Stimulated activated CD4-positive, alpha-beta T cell treated with anti-CD3 and anti-CD28 coated beads, TNF-alpha, amount 100 ng/mL, for 48 hours (primary cell): Measurements from ENCODE around the gene TSEN2.

ENCODE experiments used
- DNase-seq, 3 donors: peaks; one replicate each; pipeline ENCODE4 v3.0.0-alpha.2; 2020; ENCODE audit warnings: low read depth in 3 of 3

Gene TSEN2

DNA sequence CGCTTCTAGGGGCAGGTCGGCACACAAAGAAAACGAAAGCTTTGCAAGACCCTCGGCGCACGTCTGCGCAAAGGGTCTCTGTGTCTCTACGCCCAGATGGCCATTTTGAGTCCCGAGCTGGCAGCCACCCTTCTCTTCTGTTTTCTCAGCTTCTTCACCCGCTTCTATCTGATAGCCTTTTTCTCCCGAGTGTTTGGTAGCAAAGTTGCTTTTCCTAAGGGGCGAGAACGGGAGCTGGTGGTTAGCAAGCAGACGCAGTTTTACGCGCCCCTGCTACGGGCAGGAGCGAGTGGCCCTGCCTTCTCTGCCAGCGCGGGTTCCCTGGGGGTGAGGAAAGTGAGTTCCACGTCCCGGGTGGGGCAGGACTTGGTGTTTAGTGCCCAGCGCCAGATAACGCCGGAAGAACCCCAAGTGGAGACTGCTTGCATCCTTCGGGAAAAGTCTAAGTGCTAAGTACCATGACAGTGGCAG is 69.7 kb downstream of the TSEN2 start:
- no peak for DNase-seq

DNA sequence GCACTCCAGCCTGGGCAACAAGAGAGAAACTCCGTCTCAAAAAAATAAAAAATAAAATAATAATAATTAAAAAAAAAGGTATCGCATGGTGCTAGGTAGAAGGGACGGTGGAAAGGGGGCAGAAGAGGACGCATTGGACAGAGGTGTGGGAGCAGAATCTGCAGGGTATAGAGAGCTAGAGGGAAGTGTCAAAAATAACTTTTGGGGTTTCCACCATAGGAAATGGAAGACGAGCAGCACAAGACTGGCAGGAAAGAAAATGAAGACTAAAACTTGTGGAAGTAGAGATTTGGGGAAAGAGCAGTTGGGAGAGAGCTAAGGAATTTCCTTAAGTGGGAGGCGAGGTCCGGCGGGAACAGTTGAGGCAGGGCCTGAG is 72.0 kb downstream of the TSEN2 start:
- DNase-seq = no peak

DNA sequence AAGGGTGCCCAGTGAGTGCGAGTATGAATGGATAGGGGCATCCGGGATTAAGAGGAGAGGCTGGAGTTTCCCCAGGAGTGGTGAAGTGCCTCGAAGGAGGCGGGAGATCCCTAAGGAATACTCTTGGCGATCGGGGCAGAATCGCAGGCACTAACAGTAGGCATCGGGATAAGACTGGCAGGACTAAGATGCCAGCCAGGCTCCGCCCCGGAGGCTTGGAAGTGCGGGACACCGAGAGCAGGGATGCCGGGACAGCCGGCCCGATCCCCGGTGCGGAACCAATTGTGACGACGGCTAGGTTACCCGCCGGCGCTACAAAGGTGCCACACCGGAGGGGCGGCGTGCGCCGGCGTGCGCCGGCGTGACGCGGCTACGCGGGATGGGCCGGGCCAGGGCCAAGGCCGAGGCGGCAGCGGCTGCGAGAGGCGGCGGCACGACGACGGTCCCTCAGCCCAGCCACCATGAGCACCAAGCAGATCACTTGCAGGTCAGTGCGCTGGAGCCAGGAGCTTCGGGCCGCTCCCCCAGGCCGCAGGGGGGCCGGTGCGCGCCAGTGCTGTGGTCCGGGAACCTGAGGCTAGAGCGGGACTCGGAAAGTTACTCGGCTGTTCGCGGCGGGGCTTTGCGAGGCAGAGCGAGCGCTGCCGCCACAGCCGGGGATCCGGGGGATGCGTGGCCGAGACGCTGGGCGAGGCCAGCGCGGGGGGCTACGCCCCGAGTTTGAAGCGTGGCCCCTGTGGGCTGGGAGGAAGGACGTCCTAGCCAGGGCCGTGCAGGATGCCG is 72.6 kb downstream of the TSEN2 start, which contains the start of gene MKRN2:
MKRN2 (plus strand) TSS at position 398 of the 783 bp plus-strand sequence; CDS start at position 462, 64 bp downstream.
- peak; percentile 67 to 76 (median 70) for DNase-seq

DNA sequence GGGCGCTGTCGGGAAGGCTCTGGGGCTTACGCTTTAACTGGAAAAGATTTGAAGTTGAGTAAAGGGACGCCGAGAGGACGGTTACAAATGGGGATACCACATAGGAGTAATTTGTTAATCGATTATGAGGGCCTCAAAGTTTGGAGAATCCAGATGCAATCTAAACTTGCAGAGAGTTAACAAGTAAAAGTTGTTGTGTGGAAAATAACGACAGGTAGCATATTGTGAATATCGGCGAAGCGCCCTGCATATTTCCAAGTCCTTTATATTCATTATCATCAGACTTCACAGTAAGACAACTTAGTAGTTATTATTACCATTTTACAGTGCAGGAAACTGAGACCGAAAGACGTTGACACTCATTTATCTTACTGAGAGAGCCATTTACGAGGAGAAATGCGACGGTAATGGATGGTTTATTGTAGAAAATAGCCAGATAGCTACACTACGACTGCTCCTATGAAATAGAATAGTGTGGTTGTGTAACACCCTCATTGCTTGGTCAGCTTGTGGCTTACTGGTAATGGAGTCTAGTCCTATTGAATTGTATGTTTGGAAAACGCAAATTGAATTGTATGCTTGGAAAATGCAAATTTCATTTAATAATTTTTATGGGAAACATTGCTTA is 73.3 kb downstream of the TSEN2 start:
- DNase-seq = no peak

DNA sequence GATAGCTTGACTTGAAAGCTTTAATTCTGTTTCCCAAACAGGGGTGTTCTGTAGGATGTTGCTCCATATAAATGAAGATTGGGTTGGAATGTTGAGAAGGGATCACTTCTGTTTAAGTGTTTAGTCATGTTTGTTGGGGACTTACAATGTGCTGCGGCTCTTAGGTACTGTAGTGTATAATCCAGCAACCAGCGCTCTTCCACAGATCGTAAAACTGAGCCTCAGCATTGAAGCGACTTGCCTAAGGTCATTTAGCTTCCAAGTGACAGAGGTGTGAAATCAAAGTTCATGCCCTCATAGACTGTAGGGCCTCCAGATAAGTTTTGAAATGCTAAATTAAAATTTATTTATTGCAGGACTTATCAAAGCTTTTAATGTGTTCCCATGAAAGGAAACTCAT is 74.4 kb downstream of the TSEN2 start:
- DNase-seq = no peak

DNA sequence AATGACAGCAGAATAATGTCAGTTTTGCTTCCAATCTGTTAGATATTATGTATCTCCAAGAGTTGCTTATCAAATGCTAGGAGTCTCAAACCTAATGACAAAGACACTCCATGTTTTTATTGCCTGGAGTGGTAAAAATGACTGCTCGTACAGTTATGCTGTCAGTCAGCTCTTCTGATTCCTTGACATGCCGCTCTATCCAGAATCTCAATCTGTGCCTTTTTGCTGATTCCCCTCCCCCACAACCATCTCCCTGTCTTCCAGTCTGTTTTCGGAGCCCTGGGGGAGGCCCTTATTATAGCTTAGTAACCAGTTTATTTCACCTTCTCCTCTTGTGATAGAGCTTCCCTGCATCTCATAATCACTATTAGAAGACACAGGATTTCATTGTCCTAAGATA is 75.2 kb downstream of the TSEN2 start:
- no peak for DNase-seq

DNA sequence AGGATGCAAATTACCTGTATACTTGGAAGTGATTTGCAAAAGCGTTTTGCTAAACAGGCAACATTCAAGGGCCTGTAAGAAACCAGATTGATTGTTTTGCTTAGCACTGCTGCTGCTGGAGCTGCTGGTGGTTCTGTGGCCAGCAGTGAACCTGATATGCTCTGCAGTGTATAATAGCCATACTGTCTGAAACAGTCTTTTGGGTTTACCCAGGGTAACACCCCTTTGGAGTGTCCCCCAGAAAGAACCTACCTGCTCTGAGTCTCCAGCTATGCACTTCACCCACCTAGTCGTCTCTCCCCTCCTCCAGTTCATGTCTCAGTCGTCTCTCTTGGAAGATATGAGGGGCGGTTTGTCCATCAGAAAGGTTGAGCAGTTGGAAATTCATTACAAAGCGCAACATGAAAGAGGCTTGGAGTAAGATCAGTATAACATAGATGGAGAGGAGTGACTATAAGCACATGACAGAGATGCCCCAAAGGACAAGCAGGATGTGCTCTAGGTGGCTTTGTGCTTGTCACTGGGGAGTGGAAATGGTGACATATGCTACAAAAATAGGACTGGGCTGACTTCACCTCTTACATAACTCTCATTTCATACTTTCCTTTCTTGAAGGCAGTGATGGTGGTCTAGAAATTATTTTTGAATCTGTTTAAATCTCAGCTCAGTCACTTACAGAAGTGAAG is 76.4 kb downstream of the TSEN2 start:
- DNase-seq = no peak

DNA sequence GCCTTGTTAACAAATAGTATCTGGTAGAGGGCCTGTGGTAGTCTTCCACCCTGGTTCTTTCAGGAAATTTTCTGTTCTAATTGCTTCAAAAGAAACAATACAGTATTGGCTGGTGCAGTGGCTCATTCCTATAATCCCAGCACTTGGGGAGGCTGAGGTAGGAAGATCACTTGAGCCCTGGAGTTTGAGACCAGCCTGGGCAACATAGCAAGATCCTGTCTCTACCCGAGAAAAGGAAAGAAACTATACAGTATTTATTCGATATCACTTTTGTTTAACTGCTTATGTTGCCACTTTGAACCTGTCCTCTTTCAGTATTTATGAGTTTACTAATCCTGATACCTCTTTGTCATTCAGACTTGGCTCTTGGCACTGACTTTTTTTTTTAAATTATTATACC is 77.1 kb downstream of the TSEN2 start:
- DNase-seq = no peak

DNA sequence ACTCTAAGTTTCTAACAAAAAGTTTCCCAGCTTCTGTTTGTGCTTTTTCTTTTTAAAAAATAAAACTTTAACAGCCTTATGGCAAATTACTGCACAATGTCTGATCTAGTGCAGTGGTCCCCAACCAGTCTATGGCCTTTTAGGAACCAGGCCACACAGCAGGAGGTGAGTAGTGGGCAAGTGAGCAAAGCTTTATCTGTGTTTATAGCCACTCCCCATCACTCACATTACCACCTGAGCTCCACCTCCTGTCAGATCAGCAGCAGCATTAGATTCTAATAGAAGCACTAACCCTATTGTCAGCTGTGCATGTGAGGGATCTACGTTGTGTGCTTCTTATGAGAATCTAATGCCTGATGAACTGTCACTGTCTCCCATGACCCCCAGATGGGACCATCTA is 78.2 kb downstream of the TSEN2 start:
- no peak for DNase-seq

DNA sequence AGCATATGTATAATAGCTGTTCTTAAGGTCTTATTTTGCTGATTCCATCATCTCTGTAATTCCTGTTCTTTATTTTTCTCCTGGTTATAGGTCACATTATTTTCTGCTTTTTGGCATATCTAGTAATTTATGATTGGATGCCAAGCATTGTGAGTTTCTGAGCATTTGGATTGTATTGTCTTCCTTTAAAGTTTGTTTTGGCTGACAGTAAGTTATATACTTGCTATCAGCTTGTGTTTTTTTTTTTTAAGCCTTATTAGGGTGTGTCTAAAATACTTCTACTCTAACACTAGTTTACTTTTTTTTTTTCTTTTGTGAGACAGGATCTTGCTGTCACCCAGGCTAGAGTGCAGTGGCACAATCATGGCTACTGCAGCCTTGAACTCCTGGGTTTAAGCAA is 82.7 kb downstream of the TSEN2 start:
- no peak for DNase-seq

DNA sequence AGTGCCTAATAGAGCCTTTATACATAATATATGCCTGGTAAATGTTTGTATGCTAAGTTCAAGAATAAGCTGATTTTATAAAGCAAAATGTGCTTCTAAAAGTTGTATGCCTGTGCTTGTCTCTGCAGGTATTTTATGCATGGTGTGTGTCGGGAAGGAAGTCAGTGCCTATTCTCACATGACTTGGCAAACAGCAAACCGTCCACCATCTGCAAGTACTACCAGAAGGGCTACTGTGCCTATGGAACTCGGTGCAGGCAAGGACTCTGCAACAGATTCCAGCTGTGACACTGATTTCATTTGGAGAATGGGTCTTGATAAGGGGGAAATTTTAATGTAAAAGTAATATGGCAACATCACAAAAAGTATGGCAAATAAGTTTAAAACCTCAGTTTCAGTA is 84.5 kb downstream of the TSEN2 start:
- no peak for DNase-seq

DNA sequence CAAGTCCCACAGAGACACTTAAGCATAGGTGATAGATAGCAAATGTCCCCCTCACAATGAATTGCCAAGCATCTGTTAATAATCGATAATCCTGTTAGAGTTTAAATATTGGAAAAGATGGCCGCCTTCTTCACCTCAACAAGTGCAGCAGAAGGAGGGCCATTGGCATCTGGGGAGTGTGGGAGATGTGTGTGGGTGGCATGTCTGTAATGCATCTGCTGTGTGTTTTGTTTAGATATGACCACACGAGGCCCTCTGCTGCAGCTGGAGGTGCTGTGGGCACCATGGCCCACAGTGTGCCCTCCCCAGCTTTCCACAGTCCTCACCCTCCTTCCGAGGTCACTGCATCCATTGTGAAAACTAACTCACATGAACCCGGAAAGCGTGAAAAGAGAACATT is 85.6 kb downstream of the TSEN2 start:
- no peak for DNase-seq

DNA sequence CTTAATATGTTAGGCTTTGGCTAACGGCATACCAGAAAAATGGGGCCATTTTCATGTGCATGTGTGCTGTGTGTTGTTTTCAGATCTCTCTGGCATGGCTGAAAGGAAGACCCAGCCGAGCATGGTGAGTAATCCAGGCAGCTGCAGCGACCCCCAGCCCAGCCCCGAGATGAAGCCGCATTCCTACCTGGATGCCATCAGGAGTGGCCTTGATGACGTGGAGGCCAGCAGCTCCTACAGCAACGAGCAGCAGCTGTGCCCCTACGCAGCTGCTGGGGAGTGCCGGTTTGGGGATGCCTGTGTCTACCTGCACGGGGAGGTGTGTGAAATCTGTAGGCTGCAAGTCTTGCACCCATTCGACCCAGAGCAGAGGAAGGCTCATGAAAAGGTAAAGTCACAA is 87.7 kb downstream of the TSEN2 start:
- DNase-seq = no peak

DNA sequence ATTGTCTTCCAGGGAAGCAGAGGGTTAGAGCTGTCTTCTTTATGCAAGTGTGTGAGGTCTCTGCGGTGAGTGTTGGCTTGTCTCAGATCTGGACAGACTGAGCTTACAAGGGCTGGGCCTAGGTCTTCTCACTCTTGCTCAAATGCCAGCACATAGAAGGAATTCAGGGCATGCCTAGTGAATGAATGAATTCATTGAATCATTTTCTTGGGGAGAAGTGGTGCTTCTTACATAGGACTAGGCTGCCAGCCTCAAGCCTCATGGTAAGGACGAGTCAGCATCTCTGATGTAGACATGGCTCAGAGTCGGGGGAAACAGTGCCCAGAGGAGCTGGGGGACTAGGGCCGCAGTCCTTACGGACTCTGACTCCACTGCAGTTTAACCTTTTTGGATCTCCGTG is 89.9 kb downstream of the TSEN2 start:
- no peak for DNase-seq

DNA sequence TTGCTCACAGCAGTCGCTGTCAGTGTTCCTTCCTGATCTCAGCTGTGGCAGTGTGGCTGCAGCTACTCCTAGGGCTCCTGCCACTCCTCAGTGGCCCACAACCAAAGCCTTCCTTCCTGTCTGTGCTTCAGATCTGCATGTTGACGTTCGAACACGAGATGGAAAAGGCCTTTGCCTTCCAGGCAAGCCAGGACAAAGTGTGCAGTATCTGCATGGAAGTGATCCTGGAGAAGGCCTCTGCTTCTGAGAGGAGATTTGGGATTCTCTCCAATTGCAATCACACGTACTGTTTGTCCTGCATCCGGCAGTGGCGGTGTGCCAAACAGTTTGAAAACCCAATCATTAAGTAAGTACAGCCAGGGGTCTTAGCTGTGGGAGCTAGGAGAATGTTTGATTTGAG is 90.4 kb downstream of the TSEN2 start:
- DNase-seq = no peak

DNA sequence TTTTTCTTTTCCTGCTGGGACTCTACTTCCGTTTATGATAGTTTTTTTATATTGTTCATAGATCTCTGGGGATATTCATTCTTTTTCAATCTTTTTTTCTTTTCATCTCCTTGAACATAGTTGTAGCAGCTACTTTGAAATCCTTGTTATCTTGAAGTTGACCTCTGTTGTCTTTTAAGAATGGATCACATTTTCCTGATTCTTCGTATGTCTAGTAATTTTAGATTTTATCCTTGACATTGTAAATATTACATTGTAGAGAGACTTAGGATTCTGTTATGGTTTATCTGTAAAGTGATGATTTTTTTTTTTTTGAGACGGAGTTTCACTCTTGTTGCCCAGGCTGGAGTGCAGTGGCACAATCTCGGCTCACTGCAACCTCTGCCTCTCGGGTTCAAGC is 93.1 kb downstream of the TSEN2 start:
- no peak for DNase-seq

DNA sequence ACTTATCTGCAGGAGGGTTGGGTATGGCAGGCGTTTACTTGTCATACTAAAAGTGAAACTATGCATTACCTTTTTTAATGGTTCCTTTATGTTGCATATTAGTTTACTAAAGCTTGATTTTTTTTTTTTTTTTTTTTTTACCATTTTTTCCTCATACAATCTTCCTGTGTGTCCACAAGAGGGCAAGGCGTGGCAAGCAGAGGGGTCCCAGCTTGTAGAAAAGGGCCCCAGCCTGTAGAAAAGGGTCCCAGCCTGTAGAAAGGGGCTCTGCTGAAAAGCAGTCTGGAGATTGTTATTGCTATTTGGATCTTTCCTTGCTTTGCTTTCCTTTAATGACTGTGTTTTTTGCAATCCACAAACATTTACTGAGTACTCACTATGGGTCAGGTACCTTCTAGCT is 94.5 kb downstream of the TSEN2 start:
- DNase-seq = no peak

DNA sequence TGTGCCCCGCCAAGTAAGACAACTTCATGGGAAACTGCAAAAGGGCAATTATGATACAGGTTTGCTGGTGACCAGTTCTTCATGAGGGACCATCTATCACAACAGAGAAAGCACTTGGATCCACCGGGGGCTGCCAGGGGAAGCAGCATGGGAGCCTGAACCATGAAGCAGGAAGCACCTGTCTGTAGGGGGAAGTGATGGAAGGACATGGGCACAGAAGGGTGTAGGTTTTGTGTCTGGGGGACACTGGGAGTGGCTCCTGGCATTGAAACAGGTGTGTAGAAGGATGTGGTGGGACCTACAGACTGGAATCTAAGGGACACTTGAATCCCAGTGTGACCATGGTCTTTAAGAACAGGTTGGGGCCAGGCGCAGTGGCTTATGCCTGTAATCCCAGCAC is 95.2 kb downstream of the TSEN2 start:
- DNase-seq = no peak

DNA sequence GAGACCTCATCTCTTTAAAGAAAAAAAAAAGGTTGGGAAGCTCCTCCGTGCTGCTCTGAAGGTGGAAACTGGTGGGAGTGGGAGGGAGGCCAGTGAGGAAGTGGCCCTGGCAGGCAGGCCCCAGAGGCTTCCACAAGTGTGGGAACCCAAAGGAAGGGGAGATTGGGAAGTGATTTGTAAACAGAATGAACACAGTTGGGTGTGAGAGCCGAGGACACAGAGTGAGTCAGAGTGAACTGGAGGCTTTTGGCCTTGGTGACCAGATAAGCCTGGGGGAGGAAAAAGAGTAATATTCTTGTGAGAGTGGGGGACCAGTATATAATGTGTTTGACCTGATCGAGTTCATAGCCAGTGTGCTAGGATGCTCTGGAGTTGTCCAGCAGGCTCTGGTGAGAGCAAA is 95.6 kb downstream of the TSEN2 start:
- no peak for DNase-seq

DNA sequence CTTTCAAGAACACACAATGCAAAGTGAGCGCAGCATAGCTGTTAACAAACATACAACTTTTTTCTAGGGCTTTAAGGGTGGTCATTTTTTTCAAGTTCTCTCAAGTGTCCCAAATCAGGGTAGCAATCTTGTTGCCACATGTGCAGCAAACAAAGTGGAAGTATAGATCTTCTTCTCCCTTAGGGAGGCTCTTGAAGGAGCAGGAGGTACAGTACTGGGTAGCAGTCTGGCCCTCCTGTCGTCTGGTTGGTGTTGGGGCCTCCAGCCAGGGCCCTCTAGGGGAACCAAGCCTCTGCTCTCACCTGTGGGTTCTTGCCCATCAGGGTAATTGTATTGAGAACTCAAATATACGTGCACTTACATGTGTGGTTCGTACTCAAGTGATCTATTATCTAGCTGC is 98.5 kb downstream of the TSEN2 start:
- no peak for DNase-seq
